Right atrium auricular region (tissue), 2 donors: ENCODE data around the gene MPP3. TPM values are rescaled to one million over a fixed set of nuclear protein-coding genes. Genes with fewer than 3 reads are reported as not detected.
A peak's percentile ranks its signal among the peaks of the same experiment; 100 is the strongest.
"Not testable (repeated sequence)": the region's sequence is repeated elsewhere in the genome, so short reads cannot be mapped to it uniquely, and the experiment has no call there.

ENCODE experiments used
- DNase-seq: peaks from one replicate; pipeline ENCODE4 v3.0.0-alpha.2; 2019; ENCODE audit warnings: low spot score
- H3K27ac ChIP-seq, 2 donors: fragments of 200-600 bp; sonication (generic); 1 replicate in 1 of 2; 2 replicates in 1 of 2; pipeline ENCODE4 v1.5.1; 2016 to 2019
- H3K27me3 ChIP-seq, 2 donors: fragments of 200-600 bp; sonication (generic); one replicate each; pipeline versions ENCODE4 v1.5.1 to v1.6.0; 2017 to 2019
- H3K36me3 ChIP-seq: fragments of 200-600 bp; sonication (generic); one replicate; pipeline ENCODE4 v1.5.1; 2016
- H3K4me1 ChIP-seq, 2 donors: fragments of 200-600 bp; sonication (generic); one replicate each; pipeline versions ENCODE4 v1.5.1 to v1.6.0; 2017 to 2019
- H3K4me3 ChIP-seq, 2 donors: fragments of 200-600 bp; sonication (generic); 1 replicate in 1 of 2; 2 replicates in 1 of 2; pipeline ENCODE4 v1.5.1; 2017 to 2019; ENCODE audit warnings: mild to moderate bottlenecking in 1 of 2, moderate library complexity in 1 of 2
- H3K9me3 ChIP-seq, 2 donors: fragments of 200-600 bp; sonication (generic); one replicate each; pipeline ENCODE4 v1.5.1; 2019
- total RNA-seq, 2 donors: library from RNA; depleted of rRNA; stranded (reverse); fragments of >200 nt; gene quantifications; one replicate each; pipeline ENCODE4 v1.1.0, GENCODE V29; 2016
- TF ChIP-seq, protein P1 (sequence below), 2 donors: fragments of 200-600 bp; sonication (generic); IDR thresholded peaks; one replicate each; pipeline ENCODE4 v1.5.1; 2019; ENCODE audit warnings: antibody characterized with exemption in 2 of 2

The MPP3 gene
- total RNA-seq, 2 donors from 2014 or later: 35.0 to 36.2 TPM

DNA sequence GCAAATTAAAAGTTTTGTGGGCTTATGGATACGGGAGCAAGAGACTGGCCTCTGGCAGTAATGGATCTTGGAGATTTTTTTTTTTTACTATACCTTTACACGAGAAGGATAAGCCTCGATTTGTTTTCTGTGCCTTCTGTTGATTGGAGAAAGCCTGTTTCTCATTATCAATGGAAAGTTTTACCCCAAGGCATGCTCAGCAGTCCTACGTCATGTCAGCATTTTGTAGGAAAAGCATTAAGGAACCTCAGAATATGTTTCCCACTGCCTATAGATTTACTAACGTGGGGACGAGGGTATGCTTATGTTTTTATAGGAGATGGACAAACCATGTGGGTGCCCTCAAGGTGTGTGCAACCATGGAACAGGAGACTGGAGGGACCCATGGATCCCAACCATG is 40.9 kb upstream of the MPP3 start:
- H3K4me3 ChIP-seq: no peak overlapping the region
- peak overlapping the region; percentile 77 to 87 for H3K27ac ChIP-seq
- H3K36me3 ChIP-seq: no peaks in the 10 kb centered on the region
- no peak for DNase-seq
- H3K4me1 ChIP-seq: peaks cover 0 to 39% of the 10 kb centered on the region in 2 donors
- H3K27me3 ChIP-seq: no peaks in the 10 kb centered on the region
- H3K9me3 ChIP-seq: no peaks in the 10 kb centered on the region
- TF ChIP-seq, protein P1, sequence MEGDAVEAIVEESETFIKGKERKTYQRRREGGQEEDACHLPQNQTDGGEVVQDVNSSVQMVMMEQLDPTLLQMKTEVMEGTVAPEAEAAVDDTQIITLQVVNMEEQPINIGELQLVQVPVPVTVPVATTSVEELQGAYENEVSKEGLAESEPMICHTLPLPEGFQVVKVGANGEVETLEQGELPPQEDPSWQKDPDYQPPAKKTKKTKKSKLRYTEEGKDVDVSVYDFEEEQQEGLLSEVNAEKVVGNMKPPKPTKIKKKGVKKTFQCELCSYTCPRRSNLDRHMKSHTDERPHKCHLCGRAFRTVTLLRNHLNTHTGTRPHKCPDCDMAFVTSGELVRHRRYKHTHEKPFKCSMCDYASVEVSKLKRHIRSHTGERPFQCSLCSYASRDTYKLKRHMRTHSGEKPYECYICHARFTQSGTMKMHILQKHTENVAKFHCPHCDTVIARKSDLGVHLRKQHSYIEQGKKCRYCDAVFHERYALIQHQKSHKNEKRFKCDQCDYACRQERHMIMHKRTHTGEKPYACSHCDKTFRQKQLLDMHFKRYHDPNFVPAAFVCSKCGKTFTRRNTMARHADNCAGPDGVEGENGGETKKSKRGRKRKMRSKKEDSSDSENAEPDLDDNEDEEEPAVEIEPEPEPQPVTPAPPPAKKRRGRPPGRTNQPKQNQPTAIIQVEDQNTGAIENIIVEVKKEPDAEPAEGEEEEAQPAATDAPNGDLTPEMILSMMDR (IDR thresholded peaks at IDR 0.05): no peak

DNA sequence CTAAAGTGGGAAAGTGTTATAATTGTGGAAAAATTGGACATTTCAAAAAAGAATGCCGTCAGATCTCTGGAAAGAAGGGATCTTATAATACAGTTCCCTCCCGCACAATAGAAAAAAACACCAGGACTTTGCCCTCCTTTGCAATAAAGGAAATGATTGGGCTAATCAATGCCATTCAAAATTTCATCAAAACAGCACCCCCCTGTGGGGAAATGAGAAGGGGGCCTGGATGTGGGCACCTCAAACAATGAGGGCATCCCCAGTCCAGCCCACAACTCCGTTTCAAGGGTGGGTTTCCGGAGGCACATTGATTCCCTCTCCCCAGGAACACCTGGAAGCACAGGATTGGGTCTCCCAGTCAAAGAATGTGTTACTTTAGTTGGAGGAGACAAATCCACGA is 40.1 kb upstream of the MPP3 start:
- no peak overlapping the region for H3K4me3 ChIP-seq
- H3K9me3 ChIP-seq: no peaks in the 10 kb centered on the region
- peak overlapping the region; percentile 77 to 87 for H3K27ac ChIP-seq
- H3K27me3 ChIP-seq: no peaks in the 10 kb centered on the region
- peaks cover 0 to 31% of the 10 kb centered on the region in 2 donors for H3K4me1 ChIP-seq
- TF ChIP-seq, protein P1 (IDR thresholded peaks at IDR 0.05): no peak
- no peaks in the 10 kb centered on the region for H3K36me3 ChIP-seq
- no peak for DNase-seq

DNA sequence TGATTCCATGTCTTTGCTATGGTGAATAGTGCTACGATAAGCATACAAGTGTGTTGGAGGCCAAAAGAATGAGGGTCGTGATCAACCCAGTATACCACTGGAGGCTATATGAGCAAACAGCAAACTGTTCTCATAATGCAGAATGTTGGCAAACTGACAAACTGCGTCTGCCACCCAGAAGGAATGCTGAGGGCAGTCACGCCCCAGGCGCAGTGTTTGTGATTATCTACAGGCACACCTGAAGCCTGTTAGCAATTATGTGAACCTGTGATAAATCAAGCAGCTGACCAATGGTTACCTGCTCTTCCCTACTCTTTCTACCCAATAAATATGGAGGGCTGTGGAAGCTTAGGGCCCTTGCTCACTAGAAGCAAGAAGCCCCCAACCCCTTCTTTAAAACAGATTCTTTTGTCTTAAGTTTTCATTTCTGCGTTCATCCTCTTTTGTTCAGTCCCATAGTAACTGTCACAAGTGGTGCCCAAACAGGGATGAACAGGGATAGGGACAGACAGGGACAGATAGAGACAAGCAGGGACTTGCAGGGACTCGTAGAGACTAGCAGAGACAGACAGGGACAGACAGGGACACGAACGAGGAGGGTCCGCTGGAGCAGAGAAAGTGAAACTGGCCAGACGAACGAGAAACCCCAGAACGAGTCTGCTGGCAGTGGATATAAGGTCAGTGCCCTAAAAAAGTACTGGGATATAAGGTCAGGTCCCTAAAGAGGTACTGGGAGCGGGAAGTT is 39.2 kb upstream of the MPP3 start:
- peaks cover 0 to 25% of the 10 kb centered on the region in 2 donors for H3K4me1 ChIP-seq
- TF ChIP-seq, protein P1 (IDR thresholded peaks at IDR 0.05): no peak
- peak overlapping the region; percentile 77 to 87 for H3K27ac ChIP-seq
- DNase-seq: no peak
- no peaks in the 10 kb centered on the region for H3K27me3 ChIP-seq
- H3K36me3 ChIP-seq: no peaks in the 10 kb centered on the region
- H3K4me3 ChIP-seq: peak overlapping the region; percentile 9 to 26
- no peaks in the 10 kb centered on the region for H3K9me3 ChIP-seq

DNA sequence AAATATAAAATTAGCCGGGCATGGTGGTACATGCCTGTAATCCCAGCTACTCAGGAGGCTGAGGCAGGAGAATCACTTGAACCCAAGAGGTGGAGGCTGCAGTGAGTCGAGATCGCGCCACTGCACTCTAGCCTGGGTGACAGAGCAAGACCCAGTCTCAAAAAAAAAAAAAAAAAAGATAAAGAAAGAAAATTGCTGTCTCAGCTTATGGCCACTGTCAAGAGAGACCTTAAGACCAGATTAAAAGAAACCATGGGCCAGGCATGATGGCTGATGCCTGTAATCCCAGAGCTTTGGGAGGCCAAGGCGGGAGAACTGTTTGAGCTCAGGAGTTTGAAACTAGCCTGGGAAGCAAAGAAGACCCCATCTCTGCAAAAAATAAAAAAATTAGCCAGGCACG is 36.1 kb upstream of the MPP3 start:
- not testable (repeated sequence) for H3K27me3 ChIP-seq, H3K36me3 ChIP-seq, H3K4me3 ChIP-seq, H3K9me3 ChIP-seq, H3K27ac ChIP-seq, DNase-seq
- peaks cover 0 to 11% of the 10 kb centered on the region in 2 donors for H3K4me1 ChIP-seq

DNA sequence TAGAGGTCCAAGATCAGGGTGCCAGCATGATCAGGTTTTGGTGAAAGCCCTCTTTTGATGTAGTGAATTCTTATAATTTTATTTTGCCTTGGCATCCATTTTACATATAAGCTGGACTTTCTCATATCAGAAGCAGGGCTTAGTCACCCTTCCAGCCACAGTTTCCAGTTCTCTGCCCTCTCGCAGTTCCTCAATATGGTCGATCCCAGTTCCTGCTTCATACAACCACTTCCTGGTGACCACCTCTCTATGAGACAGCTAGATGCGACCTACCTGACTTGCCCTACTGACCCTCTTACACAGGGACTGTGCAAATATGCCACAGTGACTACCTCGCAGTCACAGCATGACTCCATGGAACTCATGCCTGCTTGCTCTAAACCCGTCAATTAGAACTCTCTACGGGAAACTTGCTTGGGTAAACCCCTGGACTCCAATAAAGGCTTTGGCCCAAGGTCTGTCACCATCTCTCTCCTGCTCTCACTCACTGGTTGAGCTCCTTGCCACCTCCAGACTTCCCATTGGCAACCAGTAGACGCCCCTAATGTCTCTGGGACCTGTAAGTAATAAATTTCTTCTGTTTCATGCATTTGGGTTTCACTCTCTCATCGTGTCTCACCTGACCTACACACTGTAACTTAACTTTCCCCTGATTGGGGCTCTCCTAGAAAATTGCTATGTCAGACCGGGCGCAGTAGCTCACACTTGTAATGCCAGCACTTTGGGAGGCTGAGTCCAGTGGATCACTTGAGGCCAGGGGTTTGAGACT is 35.5 kb upstream of the MPP3 start:
- Histone ChIP-seq H3K27ac (no peak overlapping the region), H3K4me3 (no peak overlapping the region), H3K36me3 (no peaks in the 10 kb centered on the region), H3K27me3 (no peaks in the 10 kb centered on the region), H3K4me1 (peaks cover 0 to 11% of the 10 kb centered on the region in 2 donors), H3K9me3 (no peaks in the 10 kb centered on the region)
- TF ChIP-seq, protein P1 (IDR thresholded peaks at IDR 0.05): no peak
- no peak for DNase-seq
